HEK293 (cell line): ENCODE measurements around the gene AKAP6.

ENCODE experiments used
- CTCF ChIA-PET: fragments of 350-600 bp; formaldehyde crosslinking; extraction: SDS; loops from one replicate; lab custom pipeline; 2021; ENCODE audit warnings: antibody characterized with exemption; lab: Yijun Ruan, JAX
- POLR2A ChIA-PET: fragments of 300-600 bp; formaldehyde crosslinking; extraction: SDS; loops from one replicate; lab custom pipeline; 2020; ENCODE audit warnings: antibody characterized with exemption, inconsistent platforms; lab: Yijun Ruan, JAX
- H3K27ac ChIP-seq: fragments of 200-500 bp; sonication (Bioruptor generic); 2 replicates; pipeline ENCODE4 v1.5.1; 2014; ENCODE audit warnings: low read depth, low read length, control low read depth, inconsistent platforms; ENCODE audit errors: extremely low read depth
- H3K36me3 ChIP-seq, 2 experiments: fragments of 200-500 bp in 1 of 2; sonication (Bioruptor generic) in 1 of 2; 1 replicate in 1 of 2; 2 replicates in 1 of 2; pipeline ENCODE4 v1.5.1; 2014 to 2017; ENCODE audit warnings: inconsistent platforms in 2 of 2, low read length in 2 of 2; ENCODE audit not compliant: control insufficient read depth in 2 of 2, insufficient read depth in 1 of 2
- H3K4me1 ChIP-seq: fragments of 200-500 bp; sonication (Bioruptor generic); 2 replicates; pipeline ENCODE4 v1.5.1; 2014; ENCODE audit warnings: mild to moderate bottlenecking, low read length, inconsistent platforms; ENCODE audit not compliant: control insufficient read depth, insufficient read depth
- H3K4me3 ChIP-seq: 2 replicates; pipeline ENCODE4 v1.5.1; 2011; ENCODE audit warnings: low read depth, mild to moderate bottlenecking, control low read depth, low read length, moderate library complexity
- H3K9me3 ChIP-seq: fragments of 200-500 bp; sonication (Bioruptor generic); 2 replicates; pipeline ENCODE4 v1.5.1; 2014; ENCODE audit warnings: low read depth, low read length, inconsistent platforms; ENCODE audit not compliant: control insufficient read depth, insufficient read depth
- AEBP2 ChIP-seq: fragments of 450-650 bp; formaldehyde crosslinking; IDR thresholded peaks from 2 replicates; pipeline ENCODE4 v1.5.1; 2016; ENCODE audit warnings: missing biosample characterization, missing genetic modification characterization, borderline replicate concordance
- ELK4 ChIP-seq: IDR thresholded peaks from 2 replicates; pipeline ENCODE4 v1.6.1; 2011; ENCODE audit warnings: mild to moderate bottlenecking, low read depth, low read length, borderline replicate concordance
- HOXA7 ChIP-seq: sonication (generic); formaldehyde crosslinking; IDR thresholded peaks from 2 replicates; pipeline ENCODE4 v1.8.1; 2022; ENCODE audit warnings: missing genetic modification reagents, borderline replicate concordance
- MEIS1 ChIP-seq: sonication (generic); formaldehyde crosslinking; IDR thresholded peaks from 2 replicates; pipeline ENCODE4 v1.8.1; 2022; ENCODE audit warnings: missing genetic modification reagents, mild to moderate bottlenecking, borderline replicate concordance
- PATZ1 ChIP-seq: fragments of 450-650 bp; formaldehyde crosslinking; IDR thresholded peaks from 2 replicates; pipeline ENCODE4 v1.5.1; 2016; ENCODE audit warnings: missing biosample characterization, missing genetic modification characterization
- SETDB1 ChIP-seq: IDR thresholded peaks from one replicate; pipeline ENCODE4 v1.6.1; 2017; ENCODE audit warnings: mild to moderate bottlenecking, low read length, moderate library complexity, mixed read lengths; ENCODE audit not compliant: insufficient read length
- ZBTB10 ChIP-seq: fragments of 450-650 bp; formaldehyde crosslinking; IDR thresholded peaks from 2 replicates; pipeline ENCODE4 v1.5.1; 2016; ENCODE audit warnings: missing biosample characterization, missing genetic modification characterization
- ZBTB44 ChIP-seq: fragments of 450-650 bp; IDR thresholded peaks from 2 replicates; pipeline ENCODE4 v1.5.1; 2018; ENCODE audit warnings: missing biosample characterization, mild to moderate bottlenecking, missing genetic modification characterization
- ZFHX2 ChIP-seq: fragments of 450-650 bp; formaldehyde crosslinking; conservative IDR thresholded peaks from 2 replicates; pipeline ENCODE4 v1.5.1; 2016; ENCODE audit warnings: missing biosample characterization, missing genetic modification characterization
- ZNF140 ChIP-seq: fragments of 450-650 bp; formaldehyde crosslinking; IDR thresholded peaks from 2 replicates; pipeline ENCODE4 v1.5.1; 2016; ENCODE audit warnings: missing biosample characterization, missing genetic modification characterization
- ZNF18 ChIP-seq: fragments of 450-650 bp; formaldehyde crosslinking; IDR thresholded peaks from 2 replicates; pipeline ENCODE4 v1.5.1; 2016; ENCODE audit warnings: missing biosample characterization, missing genetic modification characterization
- ZNF211 ChIP-seq: fragments of 450-650 bp; formaldehyde crosslinking; IDR thresholded peaks from 2 replicates; pipeline ENCODE4 v1.5.1; 2016; ENCODE audit warnings: low read depth, missing biosample characterization, missing genetic modification characterization
- ZNF510 ChIP-seq: fragments of 450-650 bp; formaldehyde crosslinking; IDR thresholded peaks from 2 replicates; pipeline ENCODE4 v1.5.1; 2018; ENCODE audit warnings: mild to moderate bottlenecking, missing genetic modification characterization, missing biosample characterization; ENCODE audit not compliant: insufficient replicate concordance
- ZNF529 ChIP-seq: fragments of 450-650 bp; formaldehyde crosslinking; IDR thresholded peaks from 2 replicates; pipeline ENCODE4 v1.5.1; 2017; ENCODE audit warnings: missing genetic modification characterization, missing biosample characterization; ENCODE audit not compliant: insufficient replicate concordance
- ZNF654 ChIP-seq: fragments of 450-650 bp; formaldehyde crosslinking; IDR thresholded peaks from 2 replicates; pipeline ENCODE4 v1.5.1; 2016; ENCODE audit warnings: low read depth, missing biosample characterization, missing genetic modification characterization
- ZNF692 ChIP-seq: fragments of 450-650 bp; formaldehyde crosslinking; IDR thresholded peaks from 2 replicates; pipeline ENCODE4 v1.5.1; 2016; ENCODE audit warnings: missing biosample characterization, missing genetic modification characterization
- ZNF837 ChIP-seq: fragments of 450-650 bp; formaldehyde crosslinking; IDR thresholded peaks from 2 replicates; pipeline ENCODE4 v1.5.1; 2016; ENCODE audit warnings: missing biosample characterization, missing genetic modification characterization
- ZSCAN23 ChIP-seq: fragments of 450-650 bp; formaldehyde crosslinking; IDR thresholded peaks from 2 replicates; pipeline ENCODE4 v1.5.1; 2016; ENCODE audit warnings: missing biosample characterization, missing genetic modification characterization

The AKAP6 gene

GRCh38 chr14:32430326-32430725 is 101.2 kb downstream of the AKAP6 start (continued):
- no peak for TF ChIP-seq ZNF211 (tag by site-specific recombination)
- TF ChIP-seq ZSCAN23 (tag by site-specific recombination): no peak
- TF ChIP-seq ZNF529 (tag by site-specific recombination): no peak

- Histone ChIP-seq H3K4me3 (no peak overlapping the region), H3K36me3 (no peaks in the 10 kb centered on the region), H3K4me1 (peaks cover 10% of the 10 kb centered on the region), H3K9me3 (no peaks in the 10 kb centered on the region), H3K27ac (no peak overlapping the region)
- ChIA-PET POLR2A (no interaction called here), CTCF (interaction anchor here (0.6 to 0.7 kb wide), 2 partner anchors 70 to 382 kb away, joined by 3 to 4 read pairs; no protein-coding TSS in a partner anchor)
- no peak for TF ChIP-seq MEIS1 (CRISPR knock-in tag)
- TF ChIP-seq ZFHX2 (tag by site-specific recombination): no peak
- no peak for TF ChIP-seq AEBP2 (tag by site-specific recombination)
- no peak for TF ChIP-seq ZNF837 (tag by site-specific recombination)
These were observed 103.9 kb downstream of the AKAP6 start for GRCh38 chr14:32432813-32433538.

- TF ChIP-seq ELK4 (no peak), PATZ1 (tag by site-specific recombination) (no peak), ZBTB44 (no peak), ZNF510 (no peak), ZNF140 (tag by site-specific recombination) (no peak), HOXA7 (CRISPR knock-in tag) (no peak), SETDB1 (no peak), ZBTB10 (no peak), ZNF654 (tag by site-specific recombination) (no peak), ZNF692 (no peak), ZNF18 (no peak)
- TF ChIP-seq, all 188 proteins: peak for 0
- Histone ChIP-seq H3K4me1 (no peaks in the 10 kb centered on the region), H3K36me3 (no peaks in the 10 kb centered on the region), H3K9me3 (no peaks in the 10 kb centered on the region), H3K4me3 (no peak overlapping the region), H3K27ac (no peak overlapping the region)
- ChIA-PET CTCF (interaction anchor here (0.6 kb wide), 1 partner anchor 220 kb away, joined by 4 read pairs; no protein-coding TSS in a partner anchor), POLR2A (interaction anchor here (0.6 kb wide), 1 partner anchor 82 kb away, joined by 3 read pairs; no protein-coding TSS in a partner anchor)
These were observed 105.1 kb downstream of the AKAP6 start for GRCh38 chr14:32434180-32434579.
